Stomach (tissue), 4 donors: ENCODE results near the gene CA11.

Experiments
- EP300 ChIP-seq: sonication (generic); formaldehyde crosslinking; IDR thresholded peaks from one replicate; pipeline ENCODE4 v1.6.1; 2017; ENCODE audit warnings: antibody characterized with exemption
- POLR2A ChIP-seq, 4 donors: fragments of 450-650 bp; IDR thresholded peaks; one replicate each; pipeline ENCODE4 v1.6.1; 2016; ENCODE audit warnings: antibody characterized with exemption in 4 of 4, control low read depth in 2 of 4, mild to moderate bottlenecking in 1 of 4, moderate library complexity in 1 of 4
- TF ChIP-seq, protein P1 (sequence below), 7 experiments: fragments of 450-650 bp in 4 of 7; fragments of 200-600 bp in 3 of 7; sonication (generic) in 3 of 7; IDR thresholded peaks; one replicate each; pipeline ENCODE4 v1.5.1; 2016 to 2019; ENCODE audit warnings: antibody characterized with exemption in 7 of 7, control low read depth in 2 of 7, mild to moderate bottlenecking in 1 of 7

- TF ChIP-seq, protein P1, sequence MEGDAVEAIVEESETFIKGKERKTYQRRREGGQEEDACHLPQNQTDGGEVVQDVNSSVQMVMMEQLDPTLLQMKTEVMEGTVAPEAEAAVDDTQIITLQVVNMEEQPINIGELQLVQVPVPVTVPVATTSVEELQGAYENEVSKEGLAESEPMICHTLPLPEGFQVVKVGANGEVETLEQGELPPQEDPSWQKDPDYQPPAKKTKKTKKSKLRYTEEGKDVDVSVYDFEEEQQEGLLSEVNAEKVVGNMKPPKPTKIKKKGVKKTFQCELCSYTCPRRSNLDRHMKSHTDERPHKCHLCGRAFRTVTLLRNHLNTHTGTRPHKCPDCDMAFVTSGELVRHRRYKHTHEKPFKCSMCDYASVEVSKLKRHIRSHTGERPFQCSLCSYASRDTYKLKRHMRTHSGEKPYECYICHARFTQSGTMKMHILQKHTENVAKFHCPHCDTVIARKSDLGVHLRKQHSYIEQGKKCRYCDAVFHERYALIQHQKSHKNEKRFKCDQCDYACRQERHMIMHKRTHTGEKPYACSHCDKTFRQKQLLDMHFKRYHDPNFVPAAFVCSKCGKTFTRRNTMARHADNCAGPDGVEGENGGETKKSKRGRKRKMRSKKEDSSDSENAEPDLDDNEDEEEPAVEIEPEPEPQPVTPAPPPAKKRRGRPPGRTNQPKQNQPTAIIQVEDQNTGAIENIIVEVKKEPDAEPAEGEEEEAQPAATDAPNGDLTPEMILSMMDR (IDR thresholded peaks at IDR 0.05), result no peak
- no peak for TF ChIP-seq EP300
- TF ChIP-seq POLR2A (IDR thresholded peaks at IDR 0.05), result no peak
These were observed 32.0 kb downstream of the CA11 start for GRCh38 chr19:48613852-48614435.
